OCI-LY7 (cell line): Measurements from ENCODE around the gene CD22. TPM values are rescaled to one million over a fixed set of nuclear protein-coding genes. Genes with fewer than 3 reads are reported as not detected.

Experiments
- BruUV-seq: library from RNA; stranded (reverse); fragments of 400-500 nt; replicated peaks from 2 replicates; lab custom pipeline; 2021; lab: Mats Ljungman, UMichigan
- CTCF ChIA-PET: fragments of 300-600 bp; sonication (Branson Sonifier 250); formaldehyde crosslinking; loops from one replicate; lab custom pipeline; 2022; ENCODE audit warnings: antibody characterized with exemption; ENCODE audit not compliant: unreplicated experiment; lab: Charles Lee
- POLR2A ChIA-PET: fragments of 300-600 bp; sonication (Branson Sonifier 250); formaldehyde crosslinking; loops from one replicate; lab custom pipeline; 2022; ENCODE audit warnings: antibody characterized with exemption; lab: Charles Lee
- DNase-seq: peaks from one replicate; pipeline ENCODE4 v3.0.0-alpha.2; 2015; ENCODE audit warnings: low spot score
- H2AFZ ChIP-seq: fragments of 200-600 bp; sonication (generic), shearing (Covaris generic); 2 replicates; pipeline ENCODE4 v1.6.1; 2014; ENCODE audit warnings: mild to moderate bottlenecking, antibody characterized with exemption, low read length, moderate library complexity
- H3K27ac ChIP-seq: fragments of 200-600 bp; sonication (generic); 2 replicates; pipeline ENCODE4 v1.5.1; 2014; ENCODE audit warnings: mixed run types, low read depth, mild to moderate bottlenecking, moderate library complexity, low read length, inconsistent platforms; ENCODE audit not compliant: poor library complexity, severe bottlenecking
- H3K36me3 ChIP-seq: fragments of 200-600 bp; sonication (generic); 2 replicates; pipeline ENCODE4 v1.6.1; 2014; ENCODE audit warnings: mild to moderate bottlenecking, antibody characterized with exemption, low read length, moderate library complexity, mixed read lengths; ENCODE audit not compliant: insufficient read depth
- H3K4me1 ChIP-seq: fragments of 200-600 bp; sonication (generic); 2 replicates; pipeline ENCODE4 v1.5.1; 2014; ENCODE audit warnings: mild to moderate bottlenecking, low read length; ENCODE audit not compliant: insufficient read depth, poor library complexity, severe bottlenecking
- H3K4me2 ChIP-seq: fragments of 200-600 bp; sonication (generic); 2 replicates; pipeline ENCODE4 v1.6.1; 2014; ENCODE audit warnings: mild to moderate bottlenecking, low read length
- H3K4me3 ChIP-seq: fragments of 200-600 bp; sonication (generic); 2 replicates; pipeline ENCODE4 v1.5.1; 2014; ENCODE audit warnings: mild to moderate bottlenecking, low read depth, low read length; ENCODE audit not compliant: poor library complexity, severe bottlenecking
- H3K79me2 ChIP-seq: fragments of 200-600 bp; sonication (generic); 2 replicates; pipeline ENCODE4 v1.6.1; 2016; ENCODE audit warnings: low read depth, mild to moderate bottlenecking, low read length, moderate library complexity, mixed read lengths; ENCODE audit not compliant: insufficient read depth
- H3K9me2 ChIP-seq: fragments of 200-600 bp; sonication (generic); 2 replicates; pipeline ENCODE4 v1.6.1; 2016; ENCODE audit warnings: mild to moderate bottlenecking, low read length, mixed read lengths; ENCODE audit not compliant: insufficient read depth
- H3K9me3 ChIP-seq: fragments of 200-600 bp; sonication (generic); 2 replicates; pipeline ENCODE4 v1.6.1; 2014; ENCODE audit warnings: mild to moderate bottlenecking, mixed run types, low read length, mixed read lengths
- H4K20me1 ChIP-seq: fragments of 200-600 bp; sonication (generic); 2 replicates; pipeline ENCODE4 v1.6.1; 2014; ENCODE audit warnings: mild to moderate bottlenecking, antibody characterized with exemption, low read length, moderate library complexity, mixed read lengths; ENCODE audit not compliant: insufficient read depth
- CTCF ChIP-seq: fragments of 200-600 bp; sonication (generic); conservative IDR thresholded peaks from 2 replicates; pipeline ENCODE4 v1.5.1; 2014; ENCODE audit warnings: mild to moderate bottlenecking, antibody characterized with exemption, low read length, moderate library complexity, mixed read lengths
- EZH2phosphoT487 ChIP-seq: fragments of 200-600 bp; sonication (generic); IDR thresholded peaks from 2 replicates; pipeline ENCODE4 v1.6.1; 2018; ENCODE audit warnings: low read depth, borderline replicate concordance, mild to moderate bottlenecking, mixed run types, antibody characterized with exemption, low read length, moderate library complexity, mixed read lengths
- intact Hi-C: fragments of 100-400 bp; cut with micrococcal nuclease; formaldehyde crosslinking; loops from one replicate; pipeline ENCODE4 v1.10.0; 2022; ENCODE audit not compliant: unreplicated experiment
- total RNA-seq, 2 experiments: library from RNA; depleted of rRNA in 1 of 2; stranded (reverse); fragments of >200 nt in 1 of 2; shearing (Covaris generic) in 1 of 2; gene quantifications; 2 replicates each; pipeline ENCODE4 v1.2.3, GENCODE V29; 2014 to 2022

CD22 gene
- total RNA-seq, 2 experiments from 2014 or later: 413 to 972 TPM

- Histone ChIP-seq H4K20me1 (no peaks in the 10 kb centered on the region), H3K79me2 (no peaks in the 10 kb centered on the region), H3K4me2 (no peak overlapping the region), H3K36me3 (no peaks in the 10 kb centered on the region), H3K9me2 (no peaks in the 10 kb centered on the region), H3K4me1 (no peaks in the 10 kb centered on the region), H3K27ac (no peak overlapping the region), H2AFZ (no peak overlapping the region), H3K9me3 (peaks cover 9% of the 10 kb centered on the region; the same call in 1 of the 2 replicates), H3K4me3 (no peak overlapping the region)
- CTCF ChIA-PET: no interaction called here
- intact Hi-C loops: no loop called here
- BruUV-seq: no TSS peak
- POLR2A ChIA-PET: no interaction called here
- DNase-seq: no peak
- TF ChIP-seq CTCF: no peak
- no peak for TF ChIP-seq EZH2phosphoT487
Observed at GRCh38 chr19:35381926-35382325, 52.9 kb downstream of the CD22 start.

GRCh38 chr19:35383536-35383935 is 54.5 kb downstream of the CD22 start:
- no TSS peak for BruUV-seq
- no peak overlapping the region for H2AFZ ChIP-seq
- H3K79me2 ChIP-seq: no peaks in the 10 kb centered on the region
- H3K36me3 ChIP-seq: no peaks in the 10 kb centered on the region
- H3K4me1 ChIP-seq: no peaks in the 10 kb centered on the region
- ChIA-PET POLR2A (no interaction called here), CTCF (no interaction called here)
- no peak overlapping the region for H3K4me2 ChIP-seq
- peaks cover 13% of the 10 kb centered on the region; the same call in 1 of the 2 replicates for H3K9me3 ChIP-seq
- H3K4me3 ChIP-seq: no peak overlapping the region
- H3K9me2 ChIP-seq: no peaks in the 10 kb centered on the region
- no peaks in the 10 kb centered on the region for H4K20me1 ChIP-seq
- TF ChIP-seq CTCF (no peak), EZH2phosphoT487 (no peak)
- intact Hi-C loops: no loop called here
- no peak overlapping the region for H3K27ac ChIP-seq
- no peak for DNase-seq

- ChIA-PET CTCF (no interaction called here), POLR2A (interaction anchor here (0.6 kb wide), 1 partner anchor 356 kb away, joined by 3 read pairs; no protein-coding TSS in a partner anchor)
- Histone ChIP-seq H2AFZ (no peak overlapping the region), H3K27ac (no peak overlapping the region), H3K36me3 (no peaks in the 10 kb centered on the region), H3K4me1 (no peaks in the 10 kb centered on the region), H3K9me3 (peaks cover 13% of the 10 kb centered on the region; the same call in 1 of the 2 replicates), H3K4me3 (no peak overlapping the region), H3K79me2 (no peaks in the 10 kb centered on the region), H3K4me2 (no peak overlapping the region), H3K9me2 (no peaks in the 10 kb centered on the region), H4K20me1 (no peaks in the 10 kb centered on the region)
- no peak for TF ChIP-seq EZH2phosphoT487
- no peak for TF ChIP-seq CTCF
- BruUV-seq: no TSS peak
- DNase-seq: no peak
- intact Hi-C loops: no loop called here
Observed at GRCh38 chr19:35388277-35389054, 59.5 kb downstream of the CD22 start.
